Mesendoderm (in vitro differentiated cells): ENCODE data around the gene SFR1.
A peak's percentile ranks its signal among the peaks of the same experiment; 100 is the strongest.

Source experiments
- DNase-seq: peaks from one replicate; pipeline ENCODE4 v3.0.0; 2013
- H2AK5ac ChIP-seq: 2 replicates; pipeline ENCODE4 v1.6.1; 2013; ENCODE audit warnings: low read length, inconsistent platforms
- H2BK120ac ChIP-seq: 2 replicates; pipeline ENCODE4 v1.6.1; 2013; ENCODE audit warnings: low read depth, mild to moderate bottlenecking, low read length, moderate library complexity, mixed read lengths
- H2BK15ac ChIP-seq: replicated peaks from 2 replicates; pipeline ENCODE4 v1.6.1; 2013; ENCODE audit warnings: low read depth, mild to moderate bottlenecking, moderate library complexity
- H2BK5ac ChIP-seq: 2 replicates; pipeline ENCODE4 v1.6.1; 2013; ENCODE audit warnings: low read length, inconsistent platforms
- H3K18ac ChIP-seq: 2 replicates; pipeline ENCODE4 v1.6.1; 2013; ENCODE audit warnings: mild to moderate bottlenecking, low read length, mixed read lengths
- H3K23ac ChIP-seq: one replicate; pipeline ENCODE4 v1.6.1; 2013; ENCODE audit warnings: low read length
- H3K27ac ChIP-seq: 2 replicates; pipeline ENCODE4 v1.5.1; 2013; ENCODE audit warnings: low read depth, mild to moderate bottlenecking, inconsistent platforms, low read length, moderate library complexity
- H3K27me3 ChIP-seq: 2 replicates; pipeline ENCODE4 v1.6.1; 2013; ENCODE audit warnings: low read length, control low read depth, mild to moderate bottlenecking, inconsistent platforms; ENCODE audit not compliant: insufficient read depth, poor library complexity
- H3K36me3 ChIP-seq: 2 replicates; pipeline ENCODE4 v1.6.1; 2013; ENCODE audit warnings: low read length, inconsistent platforms; ENCODE audit not compliant: control insufficient read depth, insufficient read depth
- H3K4ac ChIP-seq: one replicate; pipeline ENCODE4 v1.6.1; 2013; ENCODE audit warnings: low read depth, mild to moderate bottlenecking, low read length, moderate library complexity
- H3K4me1 ChIP-seq: 2 replicates; pipeline ENCODE4 v1.6.1; 2013; ENCODE audit warnings: low read depth, low read length, inconsistent platforms; ENCODE audit not compliant: control insufficient read depth
- H3K4me2 ChIP-seq: 2 replicates; pipeline ENCODE4 v1.6.1; 2013; ENCODE audit warnings: low read length
- H3K4me3 ChIP-seq: 2 replicates; pipeline ENCODE4 v1.5.1; 2013; ENCODE audit warnings: mild to moderate bottlenecking, low read length
- H3K56ac ChIP-seq: one replicate; pipeline ENCODE4 v1.6.1; 2013; ENCODE audit warnings: low read length
- H3K79me1 ChIP-seq: 2 replicates; pipeline ENCODE4 v1.6.1; 2013; ENCODE audit warnings: low read length, inconsistent platforms
- H3K79me2 ChIP-seq: 2 replicates; pipeline ENCODE4 v1.6.1; 2013; ENCODE audit warnings: mild to moderate bottlenecking, low read length; ENCODE audit not compliant: control insufficient read depth, insufficient read depth
- H3K9ac ChIP-seq: 2 replicates; pipeline ENCODE4 v1.6.1; 2013; ENCODE audit warnings: low read length, inconsistent platforms
- H4K5ac ChIP-seq: one replicate; pipeline ENCODE4 v1.6.1; 2013; ENCODE audit warnings: low read length
- H4K8ac ChIP-seq: one replicate; pipeline ENCODE4 v1.6.1; 2013; ENCODE audit warnings: low read depth, mild to moderate bottlenecking, control low read depth, low read length, moderate library complexity
- WGBS: extraction: QIAGEN DNeasy Blood & Tissue Kit; methylation state at CpG from one replicate; pipeline ENCODE4 v1.1.7; 2013; ENCODE audit warnings: low lambda C conversion rate, missing lambda C conversion rate; ENCODE audit not compliant: insufficient coverage; ENCODE audit errors: extremely low coverage; 5-methylcytosine and 5-hydroxymethylcytosine counted together

Gene SFR1

GRCh38 chr10:104144931-104145330 lies 23.0 kb downstream of the SFR1 start:
- Histone ChIP-seq H3K9ac (no peak overlapping the region), H3K79me1 (no peaks in the 10 kb centered on the region), H2BK5ac (no peak overlapping the region), H2BK15ac (no peak overlapping the region), H4K8ac (no peak overlapping the region), H3K23ac (no peak overlapping the region), H2BK120ac (no peak overlapping the region), H3K4me2 (no peak overlapping the region), H2AK5ac (no peak overlapping the region), H3K4me1 (peaks cover 3% of the 10 kb centered on the region), H3K4me3 (no peak overlapping the region), H3K18ac (no peak overlapping the region), H3K79me2 (no peaks in the 10 kb centered on the region), H3K27me3 (no peaks in the 10 kb centered on the region), H3K4ac (no peak overlapping the region), H3K56ac (no peak overlapping the region), H3K27ac (no peak overlapping the region), H4K5ac (no peak overlapping the region), H3K36me3 (no peaks in the 10 kb centered on the region)
- no CpG with 5 or more reads among the region's 4 CpGs for WGBS
- no peak for DNase-seq

GRCh38 chr10:104146882-104147281 lies 24.9 kb downstream of the SFR1 start:
- Histone ChIP-seq H4K5ac (no peak overlapping the region), H3K4me1 (peaks cover 3% of the 10 kb centered on the region), H3K4me3 (no peak overlapping the region), H3K36me3 (no peaks in the 10 kb centered on the region), H2AK5ac (no peak overlapping the region), H3K27ac (no peak overlapping the region), H2BK120ac (no peak overlapping the region), H3K23ac (no peak overlapping the region), H3K56ac (no peak overlapping the region), H3K79me1 (no peaks in the 10 kb centered on the region), H3K9ac (no peak overlapping the region), H2BK15ac (no peak overlapping the region), H3K18ac (no peak overlapping the region), H2BK5ac (no peak overlapping the region), H3K79me2 (no peaks in the 10 kb centered on the region), H3K4ac (no peak overlapping the region), H3K4me2 (no peak overlapping the region), H3K27me3 (no peaks in the 10 kb centered on the region), H4K8ac (no peak overlapping the region)
- no peak for DNase-seq
- WGBS = no CpG with 5 or more reads among the region's 1 CpG

GRCh38 chr10:104150139-104150538 lies 28.2 kb downstream of the SFR1 start:
- Histone ChIP-seq H3K79me2 (no peaks in the 10 kb centered on the region), H2BK15ac (no peak overlapping the region), H3K4ac (no peak overlapping the region), H3K27ac (no peak overlapping the region), H3K23ac (no peak overlapping the region), H3K36me3 (no peaks in the 10 kb centered on the region), H2AK5ac (no peak overlapping the region), H2BK120ac (no peak overlapping the region), H4K8ac (no peak overlapping the region), H3K79me1 (no peaks in the 10 kb centered on the region), H3K18ac (no peak overlapping the region), H3K4me1 (peaks cover under 1% of the 10 kb centered on the region), H3K56ac (peak overlapping the region; percentile 57), H4K5ac (peak overlapping the region; percentile 5), H2BK5ac (no peak overlapping the region), H3K9ac (no peak overlapping the region), H3K4me3 (no peak overlapping the region), H3K4me2 (no peak overlapping the region), H3K27me3 (no peaks in the 10 kb centered on the region)
- DNase-seq = peak; percentile 56

DNA sequence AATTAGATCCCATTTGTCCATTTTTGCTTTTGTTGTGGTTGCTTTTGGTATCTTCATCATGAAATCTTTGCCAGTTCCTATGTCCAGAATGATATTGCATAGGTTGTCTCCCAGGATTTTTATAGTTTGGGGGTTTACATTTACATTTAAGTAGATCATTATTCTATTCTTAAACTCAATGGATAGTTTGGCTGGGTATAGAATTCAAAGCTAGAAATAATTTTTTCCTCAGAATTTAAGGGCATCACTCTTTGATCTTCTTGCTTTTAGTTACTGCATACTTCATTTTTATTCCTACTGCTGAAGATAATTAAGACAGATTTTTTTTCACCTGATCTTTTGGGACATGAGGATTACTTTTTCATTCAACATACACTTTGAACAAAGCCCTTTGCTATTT lies 29.8 kb downstream of the SFR1 start:
- H3K4me3 ChIP-seq = no peak overlapping the region
- no peak overlapping the region for H4K5ac ChIP-seq
- no peaks in the 10 kb centered on the region for H3K79me1 ChIP-seq
- no peak overlapping the region for H4K8ac ChIP-seq
- no peak overlapping the region for H3K18ac ChIP-seq
- no peaks in the 10 kb centered on the region for H3K36me3 ChIP-seq
- H3K4ac ChIP-seq = no peak overlapping the region
- no peaks in the 10 kb centered on the region for H3K27me3 ChIP-seq
- no peak overlapping the region for H3K4me2 ChIP-seq
- no peak overlapping the region for H3K23ac ChIP-seq
- DNase-seq = no peak
- no peak overlapping the region for H3K27ac ChIP-seq
- no peak overlapping the region for H2BK120ac ChIP-seq
- H3K9ac ChIP-seq = no peak overlapping the region
- peaks cover 9% of the 10 kb centered on the region for H3K4me1 ChIP-seq
- no peak overlapping the region for H2AK5ac ChIP-seq
- H3K79me2 ChIP-seq = no peaks in the 10 kb centered on the region
- no peak overlapping the region for H2BK5ac ChIP-seq
- no peak overlapping the region for H3K56ac ChIP-seq
- H2BK15ac ChIP-seq = no peak overlapping the region

GRCh38 chr10:104155591-104155990 lies 33.6 kb downstream of the SFR1 start:
- Histone ChIP-seq H3K18ac (no peak overlapping the region), H3K27me3 (no peaks in the 10 kb centered on the region), H3K4me2 (no peak overlapping the region), H3K9ac (no peak overlapping the region), H3K23ac (no peak overlapping the region), H4K5ac (no peak overlapping the region), H4K8ac (no peak overlapping the region), H3K4me3 (no peak overlapping the region), H2BK5ac (peak overlapping the region; percentile 84), H2BK15ac (no peak overlapping the region), H3K4ac (no peak overlapping the region), H3K56ac (peak overlapping the region; percentile 5), H3K36me3 (no peaks in the 10 kb centered on the region), H3K79me1 (no peaks in the 10 kb centered on the region), H3K79me2 (no peaks in the 10 kb centered on the region), H2AK5ac (no peak overlapping the region), H2BK120ac (no peak overlapping the region), H3K27ac (peak overlapping the region; percentile 52), H3K4me1 (peaks cover 12% of the 10 kb centered on the region)
- DNase-seq = peak; percentile 76
- WGBS = no CpG with 5 or more reads among the region's 2 CpGs

DNA sequence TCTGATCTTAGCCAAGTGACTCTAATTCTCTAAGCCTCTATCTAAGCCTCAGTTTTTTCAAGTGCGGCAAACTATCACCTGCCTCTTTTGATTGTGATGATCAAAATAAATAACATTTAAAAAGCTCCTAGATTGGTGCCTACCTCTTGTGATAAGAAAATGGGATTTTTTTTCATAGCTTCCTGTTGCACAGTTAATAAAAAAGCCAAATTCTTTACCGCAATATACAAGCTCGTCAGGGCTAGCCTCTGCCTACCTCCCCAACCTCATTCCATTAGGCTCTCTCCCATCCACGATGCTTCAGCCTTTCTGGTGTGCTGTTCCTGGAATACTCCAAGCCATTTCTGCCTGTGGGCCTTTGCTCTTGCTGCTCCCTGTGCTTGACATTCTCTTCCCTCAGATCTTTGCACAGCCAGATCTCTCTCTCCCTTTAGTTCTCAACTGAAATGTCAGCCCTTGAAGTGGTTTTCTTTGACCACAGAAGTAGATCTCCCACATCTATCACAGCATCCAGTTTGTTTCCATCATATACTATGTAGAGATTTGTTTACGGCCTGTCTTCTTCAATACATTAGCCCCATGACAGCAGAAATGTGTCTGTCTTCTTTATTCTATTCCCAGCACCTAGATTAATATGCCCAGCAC lies 48.8 kb downstream of the SFR1 start:
- Histone ChIP-seq H3K4ac (no peak overlapping the region), H2AK5ac (no peak overlapping the region), H4K5ac (no peak overlapping the region), H3K56ac (no peak overlapping the region), H3K4me2 (no peak overlapping the region), H3K36me3 (no peaks in the 10 kb centered on the region), H4K8ac (no peak overlapping the region), H3K9ac (no peak overlapping the region), H2BK120ac (no peak overlapping the region), H3K4me3 (no peak overlapping the region), H3K23ac (no peak overlapping the region), H3K79me1 (no peaks in the 10 kb centered on the region), H2BK15ac (no peak overlapping the region), H3K27me3 (no peaks in the 10 kb centered on the region), H3K18ac (no peak overlapping the region), H3K4me1 (no peaks in the 10 kb centered on the region), H2BK5ac (no peak overlapping the region), H3K27ac (no peak overlapping the region), H3K79me2 (no peaks in the 10 kb centered on the region)
- DNase-seq = no peak
- no CpG with 5 or more reads among the region's 5 CpGs for WGBS
